Cardiac muscle cell (in vitro differentiated cells and primary cell): ENCODE results near the gene C1QC. TPM values are rescaled to one million over a fixed set of nuclear protein-coding genes. Genes with fewer than 3 reads are reported as not detected.

Experiments used
- DNase-seq, 2 donors: peaks; one replicate each; pipeline versions ENCODE4 v3.0.0 to v3.0.0-alpha.2; 2010 to 2017; ENCODE audit warnings: low read depth in 1 of 2, low spot score in 1 of 2
- H3K27ac ChIP-seq: fragments of 200-600 bp; sonication (generic); 2 replicates; pipeline ENCODE4 v1.5.1; 2016
- H3K27me3 ChIP-seq: fragments of 200-600 bp; sonication (generic); 2 replicates; pipeline ENCODE4 v1.6.0; 2016; ENCODE audit warnings: control low read depth
- H3K36me3 ChIP-seq: fragments of 200-600 bp; sonication (generic); 2 replicates; pipeline ENCODE4 v1.5.1; 2016; ENCODE audit warnings: control low read depth
- H3K4me1 ChIP-seq: fragments of 200-600 bp; sonication (generic); 2 replicates; pipeline ENCODE4 v1.8.1; 2017; ENCODE audit warnings: low read depth, mild to moderate bottlenecking, mixed run types
- H3K4me3 ChIP-seq: fragments of 200-600 bp; sonication (generic); 2 replicates; pipeline ENCODE4 v1.5.1; 2016; ENCODE audit warnings: mild to moderate bottlenecking
- H3K9me3 ChIP-seq: fragments of 200-600 bp; sonication (generic); 2 replicates; pipeline ENCODE4 v1.5.1; 2017; ENCODE audit warnings: low read depth, mild to moderate bottlenecking, control low read depth
- CTCF ChIP-seq: IDR thresholded peaks from 2 replicates; pipeline ENCODE4 v1.5.1; 2012; ENCODE audit warnings: low read depth, mild to moderate bottlenecking, low read length
- polyA plus RNA-seq: library from polyadenylated mRNA; unstranded; fragments of >200 nt; fragmentation: Nextera tagmentation; extraction: Ambion mirVana; gene quantifications from 2 replicates; pipeline ENCODE4 v1.2.1, GENCODE V29; 2016
- total RNA-seq: library from RNA; depleted of rRNA; stranded (reverse); fragments of >200 nt; gene quantifications from 2 replicates; pipeline ENCODE4 v1.2.3, GENCODE V29; 2016

Gene C1QC
- total and polyA plus RNA-seq, 2 experiments from 2014 or later, result not detected

- Histone ChIP-seq H3K27me3 (peaks cover 20% of the 10 kb centered on the region), H3K4me3 (no peak overlapping the region), H3K36me3 (no peaks in the 10 kb centered on the region), H3K9me3 (no peaks in the 10 kb centered on the region), H3K4me1 (no peaks in the 10 kb centered on the region), H3K27ac (no peak overlapping the region)
- no peak for TF ChIP-seq CTCF
- DNase-seq, result no peak
Observed at GRCh38 chr1:22636927-22637326, 6.5 kb upstream of the C1QC start.

- no peaks in the 10 kb centered on the region for H3K4me1 ChIP-seq
- TF ChIP-seq CTCF, result no peak
Observed at GRCh38 chr1:22637907-22638445, 5.5 kb upstream of the C1QC start.

DNA sequence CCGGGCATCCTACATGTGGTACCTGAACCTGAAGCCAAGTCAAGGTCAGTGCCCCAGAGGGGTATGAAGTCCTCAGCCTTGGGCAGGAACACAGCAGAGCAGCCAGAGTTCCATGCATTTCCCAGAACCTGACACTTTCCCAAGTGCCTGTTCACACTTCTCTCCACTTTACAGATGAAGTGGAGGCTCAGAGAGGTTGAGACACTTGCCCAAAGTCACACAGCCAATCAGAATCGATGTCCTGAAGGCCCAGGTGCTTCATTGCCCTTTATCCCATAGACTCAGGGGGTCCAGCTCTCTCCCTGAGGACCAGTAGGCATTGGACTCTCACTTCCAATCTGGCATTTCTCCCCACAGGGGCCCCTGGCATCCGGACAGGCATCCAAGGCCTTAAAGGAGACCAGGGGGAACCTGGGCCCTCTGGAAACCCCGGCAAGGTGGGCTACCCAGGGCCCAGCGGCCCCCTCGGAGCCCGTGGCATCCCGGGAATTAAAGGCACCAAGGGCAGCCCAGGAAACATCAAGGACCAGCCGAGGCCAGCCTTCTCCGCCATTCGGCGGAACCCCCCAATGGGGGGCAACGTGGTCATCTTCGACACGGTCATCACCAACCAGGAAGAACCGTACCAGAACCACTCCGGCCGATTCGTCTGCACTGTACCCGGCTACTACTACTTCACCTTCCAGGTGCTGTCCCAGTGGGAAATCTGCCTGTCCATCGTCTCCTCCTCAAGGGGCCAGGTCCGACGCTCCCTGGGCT, 4.8 kb upstream of the C1QC start:
- no peaks in the 10 kb centered on the region for H3K9me3 ChIP-seq
- H3K27me3 ChIP-seq, result peaks cover 17% of the 10 kb centered on the region
- no peak overlapping the region for H3K4me3 ChIP-seq
- H3K27ac ChIP-seq, result no peak overlapping the region
- no peak for DNase-seq
- H3K36me3 ChIP-seq, result no peaks in the 10 kb centered on the region
- no peaks in the 10 kb centered on the region for H3K4me1 ChIP-seq
- TF ChIP-seq CTCF, result no peak

More at GRCh38 chr1:22637907-22638445, 5.5 kb upstream of the C1QC start:
- DNase-seq, result no peak
- H3K27ac ChIP-seq, result no peak overlapping the region
- H3K9me3 ChIP-seq, result no peaks in the 10 kb centered on the region
- peaks cover 20% of the 10 kb centered on the region for H3K27me3 ChIP-seq
- H3K36me3 ChIP-seq, result no peaks in the 10 kb centered on the region
- no peak overlapping the region for H3K4me3 ChIP-seq

DNA sequence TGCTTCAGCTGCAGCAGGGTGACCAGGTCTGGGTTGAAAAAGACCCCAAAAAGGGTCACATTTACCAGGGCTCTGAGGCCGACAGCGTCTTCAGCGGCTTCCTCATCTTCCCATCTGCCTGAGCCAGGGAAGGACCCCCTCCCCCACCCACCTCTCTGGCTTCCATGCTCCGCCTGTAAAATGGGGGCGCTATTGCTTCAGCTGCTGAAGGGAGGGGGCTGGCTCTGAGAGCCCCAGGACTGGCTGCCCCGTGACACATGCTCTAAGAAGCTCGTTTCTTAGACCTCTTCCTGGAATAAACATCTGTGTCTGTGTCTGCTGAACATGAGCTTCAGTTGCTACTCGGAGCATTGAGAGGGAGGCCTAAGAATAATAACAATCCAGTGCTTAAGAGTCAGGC, 4.1 kb upstream of the C1QC start:
- Histone ChIP-seq H3K36me3 (no peaks in the 10 kb centered on the region), H3K27ac (no peak overlapping the region), H3K27me3 (peaks cover 17% of the 10 kb centered on the region), H3K9me3 (no peaks in the 10 kb centered on the region), H3K4me1 (no peaks in the 10 kb centered on the region), H3K4me3 (no peak overlapping the region)
- peak in 1 of 2 donors; percentile 33 for DNase-seq
- peak; percentile 5 for TF ChIP-seq CTCF

GRCh38 chr1:22641247-22641646, 2.2 kb upstream of the C1QC start:
- DNase-seq, result no peak
- Histone ChIP-seq H3K9me3 (no peaks in the 10 kb centered on the region), H3K4me1 (no peaks in the 10 kb centered on the region), H3K27me3 (peaks cover 27% of the 10 kb centered on the region), H3K27ac (no peak overlapping the region), H3K4me3 (no peak overlapping the region), H3K36me3 (no peaks in the 10 kb centered on the region)
- TF ChIP-seq CTCF, result no peak
